ENCODE measurements around the gene NFKB1. TPM values are rescaled to one million over a fixed set of nuclear protein-coding genes. Genes with fewer than 3 reads are reported as not detected.

Gene NFKB1
- polyA plus RNA-seq, 1 experiment: 24.1 TPM

DNA sequence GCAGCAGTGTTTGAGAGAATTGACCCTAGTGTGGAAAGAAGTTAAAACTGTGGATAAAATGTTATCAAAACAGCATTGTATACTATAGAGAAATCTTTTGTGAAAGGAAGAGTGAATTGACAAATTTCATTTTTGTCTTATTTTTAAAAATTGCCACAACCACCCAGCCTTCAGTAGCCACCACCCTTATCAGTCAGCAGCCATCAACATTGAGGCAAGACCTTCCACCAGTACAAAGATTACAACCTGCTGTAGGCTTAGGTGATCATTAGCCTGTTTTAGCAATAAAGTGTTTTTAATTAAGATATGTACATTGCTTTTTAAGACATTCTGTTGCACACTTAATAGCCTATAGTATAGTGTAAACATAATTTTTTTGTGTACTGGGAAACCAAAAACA, 91.1 kb downstream of the NFKB1 start:
- no peaks in the 10 kb centered on the region for H3K27me3 ChIP-seq (ENCODE audit: control insufficient read depth, insufficient read depth, low read length)
- TF ChIP-seq, protein P1, sequence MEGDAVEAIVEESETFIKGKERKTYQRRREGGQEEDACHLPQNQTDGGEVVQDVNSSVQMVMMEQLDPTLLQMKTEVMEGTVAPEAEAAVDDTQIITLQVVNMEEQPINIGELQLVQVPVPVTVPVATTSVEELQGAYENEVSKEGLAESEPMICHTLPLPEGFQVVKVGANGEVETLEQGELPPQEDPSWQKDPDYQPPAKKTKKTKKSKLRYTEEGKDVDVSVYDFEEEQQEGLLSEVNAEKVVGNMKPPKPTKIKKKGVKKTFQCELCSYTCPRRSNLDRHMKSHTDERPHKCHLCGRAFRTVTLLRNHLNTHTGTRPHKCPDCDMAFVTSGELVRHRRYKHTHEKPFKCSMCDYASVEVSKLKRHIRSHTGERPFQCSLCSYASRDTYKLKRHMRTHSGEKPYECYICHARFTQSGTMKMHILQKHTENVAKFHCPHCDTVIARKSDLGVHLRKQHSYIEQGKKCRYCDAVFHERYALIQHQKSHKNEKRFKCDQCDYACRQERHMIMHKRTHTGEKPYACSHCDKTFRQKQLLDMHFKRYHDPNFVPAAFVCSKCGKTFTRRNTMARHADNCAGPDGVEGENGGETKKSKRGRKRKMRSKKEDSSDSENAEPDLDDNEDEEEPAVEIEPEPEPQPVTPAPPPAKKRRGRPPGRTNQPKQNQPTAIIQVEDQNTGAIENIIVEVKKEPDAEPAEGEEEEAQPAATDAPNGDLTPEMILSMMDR (IDR thresholded peaks at IDR 0.05; ENCODE audit: low read depth, low read length): no peak
- peaks cover 4% of the 10 kb centered on the region; the same call in 1 of the 2 replicates for H3K9me3 ChIP-seq (ENCODE audit: control insufficient read depth, insufficient read depth, low read length)
- CTCF ChIA-PET: no interaction called here
- no peak overlapping the region for H3K27ac ChIP-seq (ENCODE audit: low read depth, low read length)
- POLR2A ChIA-PET: no interaction called here
- no peak overlapping the region for H3K4me3 ChIP-seq (ENCODE audit: low read depth, low read length)
- DNase-seq (ENCODE audit: low read depth, low spot score): no peak

DNA sequence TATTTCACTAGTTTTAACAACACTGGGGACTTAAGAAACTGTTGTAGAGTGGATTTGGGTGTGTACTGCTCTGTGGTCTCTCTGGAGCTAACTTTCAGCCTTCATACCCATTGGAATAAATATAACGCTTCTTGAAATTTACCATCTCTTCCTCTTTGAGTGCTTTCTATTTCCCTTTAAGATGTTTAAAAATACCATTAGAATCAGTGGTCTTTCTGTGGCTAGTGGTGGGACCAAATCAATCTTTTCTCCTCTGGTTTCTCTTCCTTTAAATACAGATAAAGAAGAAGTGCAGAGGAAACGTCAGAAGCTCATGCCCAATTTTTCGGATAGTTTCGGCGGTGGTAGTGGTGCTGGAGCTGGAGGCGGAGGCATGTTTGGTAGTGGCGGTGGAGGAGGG, 92.0 kb downstream of the NFKB1 start:
- ChIA-PET CTCF (interaction anchor here (1.0 to 1.2 kb wide), 2 partner anchors 16 to 28 kb away, joined by 3 to 4 read pairs; no protein-coding TSS in a partner anchor), POLR2A (no interaction called here)
- Histone ChIP-seq H3K4me3 (ENCODE audit: low read depth, low read length) (no peak overlapping the region), H3K27me3 (ENCODE audit: control insufficient read depth, insufficient read depth, low read length) (no peaks in the 10 kb centered on the region), H3K27ac (ENCODE audit: low read depth, low read length) (no peak overlapping the region), H3K9me3 (ENCODE audit: control insufficient read depth, insufficient read depth, low read length) (peaks cover 4% of the 10 kb centered on the region; the same call in 1 of the 2 replicates)
- no peak for DNase-seq (ENCODE audit: low read depth, low spot score)
- TF ChIP-seq, protein P1 (IDR thresholded peaks at IDR 0.05; ENCODE audit: low read depth, low read length): no peak

DNA sequence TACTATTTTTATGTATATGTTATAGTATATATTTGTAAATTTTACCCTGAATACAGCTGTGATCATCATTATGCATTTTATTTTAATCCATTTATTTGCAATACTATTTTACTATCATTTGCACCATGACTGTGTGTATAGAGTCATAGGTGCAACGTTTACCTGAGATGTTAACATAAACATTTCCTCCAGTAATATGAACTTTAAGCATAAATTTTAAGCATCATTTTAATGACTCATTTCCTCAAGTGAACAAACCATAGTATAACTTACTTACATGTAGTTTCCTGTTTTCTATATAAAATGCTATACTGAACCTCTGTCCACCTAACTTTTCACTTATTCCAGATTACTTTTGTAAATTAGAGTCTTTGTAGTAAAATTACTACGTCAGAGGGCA, 92.8 kb downstream of the NFKB1 start:
- TF ChIP-seq, protein P1 (IDR thresholded peaks at IDR 0.05; ENCODE audit: low read depth, low read length): no peak
- POLR2A ChIA-PET: no interaction called here

DNA sequence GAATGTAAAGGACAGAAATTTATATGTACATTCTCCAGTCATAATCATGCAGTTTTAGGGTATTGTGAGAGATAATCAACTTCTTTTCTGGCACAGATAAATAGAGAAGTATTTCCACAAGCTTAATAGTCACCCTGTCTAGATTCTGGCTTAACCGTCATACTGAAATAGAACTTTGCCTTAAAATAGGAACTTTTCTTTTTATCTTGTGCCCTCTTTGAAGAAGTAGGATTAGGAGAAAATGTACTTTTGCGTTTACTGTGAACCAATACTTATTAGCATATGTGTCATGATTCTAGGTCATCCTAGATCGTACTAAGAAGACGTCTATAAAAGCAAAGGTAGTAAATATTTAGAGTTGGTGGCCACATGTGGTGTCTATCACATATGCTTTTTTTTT, 95.4 kb downstream of the NFKB1 start:
- TF ChIP-seq, protein P1 (IDR thresholded peaks at IDR 0.05; ENCODE audit: low read depth, low read length): no peak
- ChIA-PET CTCF (no interaction called here), POLR2A (no interaction called here)
- Histone ChIP-seq H3K27me3 (ENCODE audit: control insufficient read depth, insufficient read depth, low read length) (no peaks in the 10 kb centered on the region), H3K4me3 (ENCODE audit: low read depth, low read length) (no peak overlapping the region), H3K27ac (ENCODE audit: low read depth, low read length) (no peak overlapping the region), H3K9me3 (ENCODE audit: control insufficient read depth, insufficient read depth, low read length) (no peaks in the 10 kb centered on the region)
- no peak for DNase-seq (ENCODE audit: low read depth, low spot score)

More for the DNA sequence above, 92.8 kb downstream of the NFKB1 start:
- H3K4me3 ChIP-seq (ENCODE audit: low read depth, low read length): no peak overlapping the region
- no peak overlapping the region for H3K27ac ChIP-seq (ENCODE audit: low read depth, low read length)
- no peak for DNase-seq (ENCODE audit: low read depth, low spot score)
- CTCF ChIA-PET: no interaction called here
- H3K27me3 ChIP-seq (ENCODE audit: control insufficient read depth, insufficient read depth, low read length): no peaks in the 10 kb centered on the region
- H3K9me3 ChIP-seq (ENCODE audit: control insufficient read depth, insufficient read depth, low read length): peaks cover 4% of the 10 kb centered on the region; the same call in 1 of the 2 replicates

DNA sequence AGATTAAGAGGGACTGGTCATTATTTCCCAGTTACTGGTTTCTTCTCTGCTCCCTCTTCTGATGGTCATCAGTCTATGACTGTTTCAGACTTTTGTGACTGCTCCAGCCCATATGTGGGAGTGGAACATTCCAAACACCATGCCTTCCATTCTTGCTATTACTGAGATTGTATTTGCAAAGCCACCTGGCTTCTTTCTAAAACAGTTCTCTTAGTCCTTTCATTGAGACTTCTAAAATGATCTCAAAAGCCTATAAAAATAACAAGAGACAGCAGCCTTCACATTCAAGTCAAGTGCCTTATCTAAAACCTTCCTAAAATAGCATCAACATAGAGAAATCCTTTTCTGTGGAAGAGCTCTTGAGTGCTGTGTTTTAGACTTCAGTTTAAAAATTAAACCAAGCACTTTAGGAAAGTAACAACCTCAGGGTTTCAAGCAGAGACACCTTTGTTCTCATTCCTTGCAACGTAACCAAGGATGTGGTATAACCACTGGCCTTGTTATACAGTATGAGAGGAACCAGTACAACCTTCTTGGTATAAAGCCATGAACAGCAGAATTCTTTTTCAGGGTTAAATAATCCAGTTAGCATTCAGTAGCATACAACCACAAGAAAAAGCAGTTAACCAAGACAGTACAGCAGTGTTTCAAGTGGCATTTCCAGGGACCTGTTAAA, 97.1 kb downstream of the NFKB1 start:
- H3K4me3 ChIP-seq (ENCODE audit: low read depth, low read length): no peak overlapping the region
- H3K27me3 ChIP-seq (ENCODE audit: control insufficient read depth, insufficient read depth, low read length): no peaks in the 10 kb centered on the region
- no peaks in the 10 kb centered on the region for H3K9me3 ChIP-seq (ENCODE audit: control insufficient read depth, insufficient read depth, low read length)
- no peak overlapping the region for H3K27ac ChIP-seq (ENCODE audit: low read depth, low read length)
- ChIA-PET POLR2A (no interaction called here), CTCF (no interaction called here)
- TF ChIP-seq, protein P1 (IDR thresholded peaks at IDR 0.05; ENCODE audit: low read depth, low read length): no peak
- no peak for DNase-seq (ENCODE audit: low read depth, low spot score)

Measured in AG04450 (cell line).